Stimulated activated CD8-positive, alpha-beta memory T cell treated with anti-CD3 and anti-CD28 coated beads, Interleukin-12 subunit alpha, Interleukin-12 subunit beta, amount 100 ng/mL, for 1 hour (primary cell): ENCODE measurements around the gene KDM3B.

Experiments used
- DNase-seq: peaks from one replicate; pipeline ENCODE4 v3.0.0-alpha.2; 2020; ENCODE audit warnings: low read depth

Gene KDM3B

DNA sequence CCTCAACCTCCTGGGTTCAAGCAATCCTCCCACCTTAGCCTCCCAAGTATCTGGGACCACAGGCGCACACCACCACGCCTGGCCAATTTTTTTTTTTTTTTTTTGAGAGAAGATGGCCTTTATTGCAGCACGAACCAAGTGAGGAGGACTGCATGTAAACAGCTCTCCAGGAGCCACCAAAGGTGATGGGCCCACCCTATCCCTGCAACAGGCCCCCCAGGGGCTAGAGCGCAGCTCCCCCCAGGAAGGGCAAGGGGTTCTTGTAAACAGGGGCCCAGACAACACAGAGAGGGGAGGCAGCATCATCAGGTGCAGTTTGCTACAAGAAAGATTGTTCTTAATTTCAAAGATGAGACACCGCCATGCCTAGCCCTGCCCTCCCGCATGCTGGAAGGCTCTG lies 100.2 kb downstream of the KDM3B start:
- no peak for DNase-seq

DNA sequence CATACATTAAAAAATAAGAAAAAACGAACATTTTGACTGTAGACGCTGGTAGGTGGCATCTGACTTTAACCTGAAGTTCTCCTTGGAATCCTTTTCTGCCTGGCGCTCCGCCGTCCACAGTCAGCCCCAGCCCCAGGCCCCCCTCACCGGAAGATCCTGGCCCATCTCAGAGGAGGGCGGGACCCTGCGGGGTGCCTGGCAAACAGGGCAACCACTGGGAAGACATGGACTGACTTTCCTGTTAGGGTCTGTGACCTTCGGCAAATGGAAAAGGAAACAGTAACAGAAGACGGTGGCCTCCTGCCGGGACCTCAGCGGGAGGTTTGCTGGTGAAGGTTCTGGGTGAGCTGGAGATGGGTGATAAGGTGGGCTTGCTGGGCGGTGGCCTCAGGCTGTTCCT lies 101.1 kb downstream of the KDM3B start:
- DNase-seq = no peak

DNA sequence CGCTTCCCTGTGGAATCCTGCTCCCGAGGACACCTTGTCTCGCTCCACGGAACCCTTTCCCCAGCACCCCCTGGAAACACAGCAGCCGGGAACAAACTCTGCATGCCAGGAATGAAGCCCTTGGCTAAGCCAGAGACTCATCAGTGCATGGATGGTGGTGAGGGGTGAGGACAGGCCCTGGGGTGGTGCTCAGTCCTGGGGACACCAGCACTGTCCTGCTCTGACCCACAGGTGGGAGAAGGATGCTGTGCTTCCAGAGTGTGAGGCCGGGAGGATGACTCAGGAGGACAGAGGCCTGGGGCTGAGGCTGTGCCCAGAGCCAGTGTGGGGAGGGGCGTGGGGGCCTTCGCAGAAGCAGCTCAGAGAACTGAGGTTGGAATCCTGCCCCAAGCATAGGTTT lies 101.6 kb downstream of the KDM3B start:
- DNase-seq = no peak

DNA sequence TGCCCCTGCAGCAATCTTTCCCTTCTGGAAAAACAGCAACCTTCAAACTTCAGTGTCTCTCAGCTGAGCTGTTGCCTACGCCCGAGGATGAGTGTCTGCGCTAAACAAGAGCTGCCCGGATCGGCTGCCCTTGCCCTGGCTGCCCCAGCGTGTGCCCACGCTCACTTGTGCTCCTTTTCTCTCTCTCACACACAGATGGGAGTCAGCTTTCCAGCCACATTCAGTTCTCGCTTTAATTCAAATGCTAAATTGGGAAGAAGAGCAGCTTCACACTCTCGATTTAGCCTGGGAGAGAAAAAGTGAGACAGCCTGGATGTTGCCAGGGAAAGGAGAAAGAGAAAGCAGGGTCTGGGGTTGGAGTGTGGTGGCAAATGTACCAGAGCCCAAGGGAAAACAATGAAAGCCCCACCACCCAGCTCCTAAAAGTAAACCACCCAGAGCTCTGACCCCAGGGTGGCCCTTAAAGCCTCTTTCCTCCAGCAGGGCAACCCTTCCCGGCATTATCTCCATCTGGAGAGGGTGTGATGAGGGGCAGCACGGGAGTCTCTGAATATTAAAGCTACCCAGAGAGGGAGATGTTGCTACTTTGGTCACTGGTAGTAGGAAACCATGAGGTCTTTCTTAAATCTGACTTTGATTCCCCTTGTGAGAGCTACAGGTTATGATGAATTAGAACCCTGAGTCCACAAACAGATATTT lies 102.9 kb downstream of the KDM3B start:
- DNase-seq = no peak

DNA sequence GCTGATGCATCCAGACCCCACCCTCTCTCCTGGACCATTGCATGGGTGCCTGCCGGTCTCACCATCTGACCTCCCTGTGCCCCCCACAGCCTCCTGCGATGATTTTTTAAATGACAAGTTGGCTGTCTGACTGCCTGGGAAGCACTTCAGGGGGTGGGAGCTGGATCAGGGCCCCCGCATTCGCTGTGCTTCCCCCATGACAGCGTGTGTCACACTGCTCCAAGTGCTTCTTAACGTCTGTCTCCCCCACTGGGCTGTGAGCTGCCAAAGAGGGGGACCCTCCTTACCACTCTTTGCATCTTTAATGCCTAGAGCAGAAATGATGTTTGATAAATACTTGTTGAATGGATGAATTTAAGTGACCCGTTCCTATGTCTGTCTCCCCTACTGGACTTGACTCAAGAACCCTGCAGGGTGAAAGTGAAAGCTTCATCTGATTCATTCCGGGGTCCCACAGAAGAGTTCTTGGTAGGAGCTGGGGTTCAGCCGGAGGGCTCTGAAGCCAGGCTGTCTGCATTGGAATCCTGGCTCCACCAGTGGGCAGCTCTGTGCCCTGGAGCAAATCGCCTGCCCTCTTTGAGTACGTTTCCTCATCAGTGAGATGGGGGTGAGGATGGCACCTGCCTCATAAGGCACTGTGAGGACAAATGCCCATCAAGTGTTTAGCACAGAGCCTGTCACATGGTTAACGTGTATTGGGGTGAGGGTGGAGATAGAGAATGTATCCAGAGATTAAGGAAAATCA lies 105.2 kb downstream of the KDM3B start:
- DNase-seq = no peak

DNA sequence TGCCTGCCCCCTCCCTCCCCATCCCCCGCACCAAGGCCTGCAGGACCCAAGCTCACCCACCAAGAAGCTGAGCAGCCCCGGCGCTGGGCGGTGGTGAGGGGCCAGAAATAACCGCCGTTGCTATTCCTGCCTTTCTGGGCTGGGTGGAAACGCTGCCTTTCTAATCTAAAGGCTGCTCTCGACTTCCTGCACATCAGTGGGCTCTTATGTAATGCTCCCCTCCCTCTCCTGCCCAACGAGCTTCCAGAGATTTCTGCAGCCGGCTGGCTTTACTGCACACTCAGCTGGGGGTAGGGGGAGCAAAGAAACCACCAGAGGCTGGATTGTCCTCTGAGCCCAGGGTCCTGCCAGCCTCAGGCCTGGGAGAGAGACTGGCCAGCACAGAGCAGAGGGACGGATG lies 105.9 kb downstream of the KDM3B start:
- no peak for DNase-seq

DNA sequence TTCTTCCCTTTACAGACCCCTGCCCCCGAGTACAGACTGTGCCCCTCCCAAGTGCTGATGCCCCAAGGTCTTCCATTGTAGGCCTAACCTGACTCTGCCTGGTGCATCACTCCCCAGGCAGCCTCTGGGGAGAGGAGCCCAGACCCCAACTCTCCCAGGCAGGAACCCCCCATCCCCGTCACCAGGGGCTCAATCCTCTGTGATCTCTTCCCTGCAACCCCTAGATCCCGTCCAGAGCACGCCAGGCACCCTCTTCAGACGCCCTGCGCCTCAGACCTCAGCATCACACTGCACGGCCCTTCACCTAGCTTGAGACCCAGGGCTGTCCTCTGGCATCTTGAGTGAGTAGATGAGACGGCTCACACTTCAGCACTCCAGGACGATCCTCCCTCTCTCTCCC lies 106.4 kb downstream of the KDM3B start:
- DNase-seq = no peak

DNA sequence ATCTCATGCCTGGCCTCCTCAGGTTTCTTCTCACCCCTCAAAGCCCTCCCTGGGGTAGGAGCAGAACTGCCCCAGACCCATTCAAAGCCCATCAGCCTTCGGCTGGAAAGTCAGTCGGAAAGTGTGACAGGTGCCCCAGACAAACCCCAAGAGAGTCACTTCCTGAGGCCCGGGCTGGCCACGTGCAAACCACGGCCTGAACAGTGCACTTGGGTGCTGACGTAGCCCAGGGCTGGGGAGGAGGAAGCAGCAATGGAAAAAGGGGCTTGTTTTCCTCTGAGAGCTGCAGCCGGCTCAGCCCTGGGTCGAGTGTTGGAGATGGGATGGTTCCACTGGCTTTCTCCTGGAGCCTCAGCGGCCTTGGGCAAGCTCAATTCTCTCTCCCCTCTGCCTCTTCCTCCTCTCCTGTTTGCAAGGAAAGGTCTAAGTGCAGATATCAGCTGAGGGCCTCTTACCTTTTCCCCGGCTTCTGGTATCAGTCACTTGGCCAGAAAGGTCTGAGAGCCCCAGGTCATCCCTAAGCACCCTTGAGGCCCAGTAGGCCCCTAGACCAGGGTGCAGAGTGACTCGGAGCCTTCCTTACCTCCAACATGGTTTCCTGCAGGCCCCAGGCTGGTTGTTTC lies 106.9 kb downstream of the KDM3B start:
- DNase-seq = peak; percentile 83

DNA sequence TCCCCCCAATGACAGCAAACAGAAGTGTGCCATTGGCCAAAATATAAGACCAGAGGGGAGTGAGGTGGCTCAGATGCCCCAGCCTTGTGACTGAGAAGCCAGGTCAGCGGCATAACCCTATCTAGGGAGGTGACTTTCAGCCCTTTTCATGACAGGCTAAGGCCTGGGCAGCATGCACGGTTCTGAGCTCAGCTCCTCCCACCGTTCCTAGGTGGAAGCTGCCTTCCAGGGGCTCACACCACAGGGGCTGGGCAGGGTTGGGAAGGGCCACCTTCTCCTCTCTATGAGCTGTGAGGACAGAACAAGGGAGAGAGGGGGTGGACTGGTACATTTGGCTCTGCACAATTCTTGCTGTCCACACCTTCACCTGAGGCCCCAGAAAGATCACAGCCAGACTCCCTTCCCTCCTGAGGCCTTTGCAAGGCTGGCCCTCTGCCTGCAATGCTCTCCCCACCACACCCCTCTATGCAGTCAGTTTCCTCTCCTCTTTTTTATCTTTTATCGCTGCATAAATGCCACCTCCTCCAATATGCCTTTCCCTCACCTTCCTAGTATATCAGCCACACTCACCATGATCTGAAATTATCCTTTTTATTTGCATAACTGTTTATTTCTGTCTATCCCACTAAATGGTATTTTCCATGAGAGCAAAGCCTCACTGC lies 107.7 kb downstream of the KDM3B start:
- DNase-seq = no peak

DNA sequence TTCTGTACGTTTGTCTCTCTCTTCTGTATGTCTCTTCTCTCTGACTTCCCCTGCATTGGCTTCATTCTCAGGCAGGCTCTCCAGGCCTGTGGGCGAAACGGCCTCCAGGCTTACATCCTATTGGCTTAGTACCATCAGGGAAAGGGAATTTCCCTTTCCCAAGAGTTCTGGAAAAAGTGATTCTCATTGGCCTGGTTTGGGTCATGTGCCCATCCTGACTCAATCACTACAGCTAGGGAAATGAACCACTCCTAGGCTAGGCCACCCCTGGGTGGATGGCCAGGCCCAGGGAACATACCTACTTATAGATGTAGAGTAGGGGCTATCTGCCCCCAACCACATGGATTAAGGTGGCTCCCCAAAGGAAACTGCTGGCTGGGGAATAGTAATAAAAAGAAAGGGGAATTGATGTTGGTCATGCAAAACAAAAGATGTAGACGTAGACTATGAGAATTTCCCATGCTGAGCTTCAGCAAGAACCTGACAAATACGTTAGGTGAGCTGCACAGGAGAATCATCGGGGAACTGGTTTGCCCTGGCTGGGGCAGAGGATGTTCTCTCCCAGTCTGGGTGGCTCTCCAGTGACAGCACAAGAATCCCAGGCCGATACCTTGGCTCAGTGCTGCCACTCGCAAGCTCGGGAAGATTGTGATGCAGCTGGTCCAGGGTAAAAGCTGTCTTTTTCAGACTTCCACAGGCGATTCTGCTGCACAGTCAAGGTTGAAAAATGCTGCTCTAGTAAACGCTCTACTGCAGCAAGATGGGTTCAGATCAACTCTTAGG lies 109.0 kb downstream of the KDM3B start:
- DNase-seq = no peak

DNA sequence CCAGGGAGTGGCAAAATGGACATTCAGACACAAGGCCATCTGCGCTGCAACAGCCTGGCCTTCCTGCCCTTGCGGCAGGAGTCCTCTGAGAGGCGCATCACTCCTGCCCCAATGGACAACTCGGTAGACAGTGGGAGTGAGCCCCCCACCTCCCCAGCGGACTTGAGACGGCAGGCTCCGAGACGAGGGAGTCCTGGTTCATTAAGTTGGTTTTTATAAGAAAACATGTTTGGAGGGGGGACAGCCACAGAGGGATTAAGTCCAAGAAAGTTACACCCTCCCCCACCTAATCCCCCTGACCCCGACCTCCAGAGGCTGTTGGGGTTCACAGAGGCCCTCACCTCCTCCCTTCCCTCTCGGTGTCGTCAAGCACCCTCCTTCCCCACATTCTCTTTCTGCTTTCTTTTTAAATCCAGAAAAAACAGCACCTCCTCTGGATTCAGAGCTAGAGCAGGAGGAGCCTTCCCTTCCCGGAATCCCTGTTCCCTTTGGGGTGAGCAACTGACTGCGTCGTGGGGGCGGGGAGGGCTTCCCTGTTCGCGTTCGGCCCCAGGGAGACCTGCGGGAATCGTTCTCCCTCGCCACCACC lies 111.0 kb downstream of the KDM3B start:
- DNase-seq = no peak

DNA sequence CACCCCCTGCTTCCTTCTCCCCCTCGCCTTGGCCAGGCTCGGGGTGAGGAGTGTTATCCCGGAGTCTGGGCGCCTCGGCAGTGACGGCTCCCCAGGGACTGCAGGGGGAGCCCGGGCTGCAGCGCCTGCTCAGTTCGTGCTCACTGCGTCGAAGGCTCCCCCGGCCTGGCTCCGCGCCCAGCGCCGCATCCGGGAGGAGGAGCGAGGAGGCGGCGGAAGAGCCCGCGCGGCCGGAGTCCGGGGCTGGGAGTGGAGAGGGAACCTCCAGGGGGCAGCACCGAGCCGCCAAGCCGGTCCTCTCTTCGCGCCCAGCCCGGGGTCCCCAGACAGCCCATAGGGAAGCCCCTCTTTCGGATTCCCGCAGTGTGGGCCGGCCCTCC lies 111.5 kb downstream of the KDM3B start:
- DNase-seq = peak; percentile 86

DNA sequence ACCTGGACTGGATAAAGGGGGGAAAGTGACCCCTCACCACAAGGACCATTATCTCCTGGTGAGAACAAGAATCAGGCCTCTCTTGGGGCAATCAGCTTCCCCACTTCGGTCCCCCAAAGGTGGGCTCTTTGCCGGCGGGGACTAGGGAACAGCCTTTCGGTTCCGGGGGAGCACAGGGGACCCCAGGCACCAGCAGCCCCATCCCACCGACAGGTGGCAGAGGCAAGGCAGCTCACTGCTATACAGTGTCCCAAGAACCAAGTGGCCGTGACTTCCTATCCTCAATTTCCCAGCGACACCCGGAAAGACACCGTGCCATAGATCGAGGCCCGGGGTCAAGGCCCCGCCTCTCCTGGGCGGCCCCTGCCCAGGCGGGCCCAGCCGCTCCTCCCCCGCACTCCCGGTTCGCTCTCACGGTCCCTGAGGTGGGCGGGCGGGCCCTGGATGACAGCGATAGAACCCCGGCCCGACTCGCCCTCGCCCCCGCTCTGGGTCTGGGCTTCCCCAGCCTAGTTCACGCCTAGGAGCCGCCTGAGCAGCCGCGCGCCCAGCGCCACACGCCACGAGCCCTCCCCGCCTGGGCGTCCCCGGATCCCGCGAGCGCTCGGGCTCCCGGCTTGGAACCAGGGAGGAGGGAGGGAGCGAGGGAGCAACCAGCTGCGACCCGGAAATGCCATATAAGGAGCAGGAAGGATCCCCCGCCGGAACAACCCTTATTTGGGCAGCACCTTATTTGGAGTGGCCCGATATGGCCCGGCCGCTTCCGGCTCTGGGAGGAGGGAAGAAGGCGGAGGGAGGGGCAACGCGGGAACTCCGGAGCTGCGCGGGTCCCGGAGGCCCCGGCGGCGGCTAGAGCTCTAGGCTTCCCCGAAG lies 112.1 kb downstream of the KDM3B start:
- peak; percentile 92 for DNase-seq

DNA sequence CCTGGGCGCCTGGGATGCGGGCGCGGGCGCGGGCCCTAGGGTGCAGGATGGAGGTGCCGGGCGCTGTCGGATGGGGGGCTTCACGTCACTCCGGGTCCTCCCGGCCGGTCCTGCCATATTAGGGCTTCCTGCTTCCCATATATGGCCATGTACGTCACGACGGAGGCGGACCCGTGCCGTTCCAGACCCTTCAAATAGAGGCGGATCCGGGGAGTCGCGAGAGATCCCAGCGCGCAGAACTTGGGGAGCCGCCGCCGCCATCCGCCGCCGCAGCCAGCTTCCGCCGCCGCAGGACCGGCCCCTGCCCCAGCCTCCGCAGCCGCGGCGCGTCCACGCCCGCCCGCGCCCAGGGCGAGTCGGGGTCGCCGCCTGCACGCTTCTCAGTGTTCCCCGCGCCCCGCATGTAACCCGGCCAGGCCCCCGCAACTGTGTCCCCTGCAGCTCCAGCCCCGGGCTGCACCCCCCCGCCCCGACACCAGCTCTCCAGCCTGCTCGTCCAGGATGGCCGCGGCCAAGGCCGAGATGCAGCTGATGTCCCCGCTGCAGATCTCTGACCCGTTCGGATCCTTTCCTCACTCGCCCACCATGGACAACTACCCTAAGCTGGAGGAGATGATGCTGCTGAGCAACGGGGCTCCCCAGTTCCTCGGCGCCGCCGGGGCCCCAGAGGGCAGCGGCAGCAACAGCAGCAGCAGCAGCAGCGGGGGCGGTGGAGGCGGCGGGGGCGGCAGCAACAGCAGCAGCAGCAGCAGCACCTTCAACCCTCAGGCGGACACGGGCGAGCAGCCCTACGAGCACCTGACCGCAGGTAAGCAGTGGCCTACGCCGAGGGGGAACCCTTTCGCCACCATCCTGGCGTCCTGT lies 113.0 kb downstream of the KDM3B start, which contains the start of gene EGR1:
TSS of gene EGR1 (plus strand) at position 219 of the 864 bp plus-strand sequence. CDS start at position 502, 283 bp downstream.
- peak; percentile 92 for DNase-seq

DNA sequence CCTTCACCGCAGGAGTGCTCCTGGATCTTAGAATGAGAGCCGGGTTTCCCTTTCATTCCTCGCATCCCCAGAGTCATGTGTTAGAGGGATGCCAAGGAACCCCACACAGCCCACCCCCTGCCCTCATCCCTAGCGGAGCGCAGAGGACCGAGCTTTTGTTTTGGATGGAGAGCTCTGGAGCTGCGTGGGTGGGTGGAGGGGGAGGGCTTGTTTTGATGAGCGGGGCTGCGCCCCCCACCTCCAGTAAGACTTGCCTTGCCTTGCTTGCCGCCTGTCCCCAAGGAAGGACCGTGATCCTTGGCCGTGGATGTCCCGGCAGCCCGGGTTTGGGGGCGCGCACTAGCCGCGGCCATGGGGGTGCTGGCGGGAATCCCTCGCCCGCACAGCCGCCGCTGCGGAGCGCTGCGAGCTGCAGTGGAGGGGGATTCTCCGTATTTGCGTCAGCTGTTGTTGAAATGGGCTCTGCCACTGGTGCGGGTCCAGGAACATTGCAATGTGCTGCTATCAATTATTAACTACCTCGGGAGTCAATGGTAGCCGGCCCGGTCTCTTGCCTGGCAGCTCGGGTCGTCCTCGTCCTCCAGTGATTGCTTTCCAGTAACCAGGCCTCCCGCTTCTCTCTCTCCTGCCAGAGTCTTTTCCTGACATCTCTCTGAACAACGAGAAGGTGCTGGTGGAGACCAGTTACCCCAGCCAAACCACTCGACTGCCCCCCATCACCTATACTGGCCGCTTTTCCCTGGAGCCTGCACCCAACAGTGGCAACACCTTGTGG lies 113.8 kb downstream of the KDM3B start:
- peak; percentile 31 for DNase-seq

DNA sequence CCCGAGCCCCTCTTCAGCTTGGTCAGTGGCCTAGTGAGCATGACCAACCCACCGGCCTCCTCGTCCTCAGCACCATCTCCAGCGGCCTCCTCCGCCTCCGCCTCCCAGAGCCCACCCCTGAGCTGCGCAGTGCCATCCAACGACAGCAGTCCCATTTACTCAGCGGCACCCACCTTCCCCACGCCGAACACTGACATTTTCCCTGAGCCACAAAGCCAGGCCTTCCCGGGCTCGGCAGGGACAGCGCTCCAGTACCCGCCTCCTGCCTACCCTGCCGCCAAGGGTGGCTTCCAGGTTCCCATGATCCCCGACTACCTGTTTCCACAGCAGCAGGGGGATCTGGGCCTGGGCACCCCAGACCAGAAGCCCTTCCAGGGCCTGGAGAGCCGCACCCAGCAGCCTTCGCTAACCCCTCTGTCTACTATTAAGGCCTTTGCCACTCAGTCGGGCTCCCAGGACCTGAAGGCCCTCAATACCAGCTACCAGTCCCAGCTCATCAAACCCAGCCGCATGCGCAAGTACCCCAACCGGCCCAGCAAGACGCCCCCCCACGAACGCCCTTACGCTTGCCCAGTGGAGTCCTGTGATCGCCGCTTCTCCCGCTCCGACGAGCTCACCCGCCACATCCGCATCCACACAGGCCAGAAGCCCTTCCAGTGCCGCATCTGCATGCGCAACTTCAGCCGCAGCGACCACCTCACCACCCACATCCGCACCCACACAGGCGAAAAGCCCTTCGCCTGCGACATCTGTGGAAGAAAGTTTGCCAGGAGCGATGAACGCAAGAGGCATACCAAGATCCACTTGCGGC lies 114.6 kb downstream of the KDM3B start:
- DNase-seq = peak; percentile 50

DNA sequence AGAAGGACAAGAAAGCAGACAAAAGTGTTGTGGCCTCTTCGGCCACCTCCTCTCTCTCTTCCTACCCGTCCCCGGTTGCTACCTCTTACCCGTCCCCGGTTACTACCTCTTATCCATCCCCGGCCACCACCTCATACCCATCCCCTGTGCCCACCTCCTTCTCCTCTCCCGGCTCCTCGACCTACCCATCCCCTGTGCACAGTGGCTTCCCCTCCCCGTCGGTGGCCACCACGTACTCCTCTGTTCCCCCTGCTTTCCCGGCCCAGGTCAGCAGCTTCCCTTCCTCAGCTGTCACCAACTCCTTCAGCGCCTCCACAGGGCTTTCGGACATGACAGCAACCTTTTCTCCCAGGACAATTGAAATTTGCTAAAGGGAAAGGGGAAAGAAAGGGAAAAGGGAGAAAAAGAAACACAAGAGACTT lies 115.2 kb downstream of the KDM3B start:
- peak; percentile 46 for DNase-seq
